Activated naive CD8-positive, alpha-beta T cell treated with anti-CD3 and anti-CD28 coated beads, Interleukin-2, amount 50 U/mL, for 24 hours (primary cell): ENCODE measurements around the gene MOCOS.

ENCODE experiments used
- ATAC-seq: fragments of 150-1000 bp; cut with Tn5 transposase; one replicate; pipeline ENCODE4 v1.10.0; 2021
- DNase-seq: peaks from one replicate; pipeline ENCODE4 v3.0.0; 2021
- H3K27ac Mint-ChIP-seq: one replicate; pipeline ENCODE4 v1.8.0; 2021; ENCODE audit warnings: mild to moderate bottlenecking, mixed read lengths
- H3K27me3 Mint-ChIP-seq: one replicate; pipeline ENCODE4 v1.8.0; 2021; ENCODE audit warnings: mixed read lengths
- H3K36me3 Mint-ChIP-seq: one replicate; pipeline ENCODE4 v1.8.0; 2021; ENCODE audit warnings: low read depth, mixed read lengths
- H3K4me1 Mint-ChIP-seq: one replicate; pipeline ENCODE4 v1.8.0; 2021; ENCODE audit warnings: mixed read lengths
- H3K4me3 Mint-ChIP-seq: one replicate; pipeline ENCODE4 v1.8.0; 2021; ENCODE audit warnings: mild to moderate bottlenecking, moderate library complexity, mixed read lengths
- H3K9me3 Mint-ChIP-seq: one replicate; pipeline ENCODE4 v1.8.0; 2021; ENCODE audit warnings: mixed read lengths

Gene MOCOS

GRCh38 chr18:36255072-36255698 lies 67.9 kb downstream of the MOCOS start:
- Mint-ChIP-seq H3K9me3 (no peaks in the 10 kb centered on the region), H3K27me3 (peaks cover 15% of the 10 kb centered on the region), H3K27ac (no peak overlapping the region), H3K4me1 (no peaks in the 10 kb centered on the region), H3K36me3 (no peaks in the 10 kb centered on the region), H3K4me3 (no peak overlapping the region)
- no peak for DNase-seq
- no peak for ATAC-seq

GRCh38 chr18:36256094-36256493 lies 68.8 kb downstream of the MOCOS start:
- no peak overlapping the region for H3K27ac Mint-ChIP-seq
- H3K4me3 Mint-ChIP-seq: no peak overlapping the region
- H3K27me3 Mint-ChIP-seq: peaks cover 15% of the 10 kb centered on the region
- DNase-seq: no peak
- no peaks in the 10 kb centered on the region for H3K36me3 Mint-ChIP-seq
- ATAC-seq: no peak
- H3K9me3 Mint-ChIP-seq: no peaks in the 10 kb centered on the region
- no peaks in the 10 kb centered on the region for H3K4me1 Mint-ChIP-seq

- Mint-ChIP-seq H3K36me3 (no peaks in the 10 kb centered on the region), H3K9me3 (no peaks in the 10 kb centered on the region), H3K27ac (no peak overlapping the region), H3K4me3 (no peak overlapping the region), H3K27me3 (peaks cover 6% of the 10 kb centered on the region), H3K4me1 (no peaks in the 10 kb centered on the region)
- no peak for DNase-seq
- no peak for ATAC-seq
These were observed 75.7 kb downstream of the MOCOS start for GRCh38 chr18:36262971-36263370.

- DNase-seq (no peak), ATAC-seq (no peak)
These were observed 77.0 kb downstream of the MOCOS start for GRCh38 chr18:36264283-36264682.

GRCh38 chr18:36265015-36265414 lies 77.7 kb downstream of the MOCOS start:
- no peaks in the 10 kb centered on the region for H3K9me3 Mint-ChIP-seq
- H3K4me1 Mint-ChIP-seq: no peaks in the 10 kb centered on the region
- no peaks in the 10 kb centered on the region for H3K36me3 Mint-ChIP-seq
- no peak overlapping the region for H3K27ac Mint-ChIP-seq
- no peak for DNase-seq
- no peak for ATAC-seq
- peaks cover 4% of the 10 kb centered on the region for H3K27me3 Mint-ChIP-seq
- no peak overlapping the region for H3K4me3 Mint-ChIP-seq

More at GRCh38 chr18:36264283-36264682, 77.0 kb downstream of the MOCOS start:
- no peaks in the 10 kb centered on the region for H3K36me3 Mint-ChIP-seq
- no peak overlapping the region for H3K4me3 Mint-ChIP-seq
- H3K27ac Mint-ChIP-seq: no peak overlapping the region
- peaks cover 6% of the 10 kb centered on the region for H3K27me3 Mint-ChIP-seq
- H3K4me1 Mint-ChIP-seq: no peaks in the 10 kb centered on the region
- H3K9me3 Mint-ChIP-seq: no peaks in the 10 kb centered on the region

GRCh38 chr18:36269157-36269556 lies 81.9 kb downstream of the MOCOS start:
- Mint-ChIP-seq H3K36me3 (no peaks in the 10 kb centered on the region), H3K4me1 (no peaks in the 10 kb centered on the region), H3K9me3 (no peaks in the 10 kb centered on the region), H3K27me3 (peaks cover 7% of the 10 kb centered on the region), H3K4me3 (no peak overlapping the region), H3K27ac (no peak overlapping the region)
- ATAC-seq: no peak
- DNase-seq: no peak

- no peak overlapping the region for H3K27ac Mint-ChIP-seq
- H3K27me3 Mint-ChIP-seq: peaks cover 14% of the 10 kb centered on the region
- H3K9me3 Mint-ChIP-seq: no peaks in the 10 kb centered on the region
- ATAC-seq: no peak
- no peak overlapping the region for H3K4me3 Mint-ChIP-seq
- H3K36me3 Mint-ChIP-seq: no peaks in the 10 kb centered on the region
- DNase-seq: no peak
- H3K4me1 Mint-ChIP-seq: no peaks in the 10 kb centered on the region
These were observed 83.9 kb downstream of the MOCOS start for GRCh38 chr18:36271153-36271552.

GRCh38 chr18:36273347-36273746 lies 86.0 kb downstream of the MOCOS start:
- H3K27ac Mint-ChIP-seq: no peak overlapping the region
- H3K36me3 Mint-ChIP-seq: no peaks in the 10 kb centered on the region
- ATAC-seq (no peak), DNase-seq (no peak)
- H3K27me3 Mint-ChIP-seq: peaks cover 19% of the 10 kb centered on the region
- no peak overlapping the region for H3K4me3 Mint-ChIP-seq
- H3K4me1 Mint-ChIP-seq: no peaks in the 10 kb centered on the region
- H3K9me3 Mint-ChIP-seq: no peaks in the 10 kb centered on the region

- ATAC-seq (no peak), DNase-seq (no peak)
- Mint-ChIP-seq H3K27me3 (peaks cover 22% of the 10 kb centered on the region), H3K4me3 (no peak overlapping the region), H3K27ac (no peak overlapping the region), H3K4me1 (no peaks in the 10 kb centered on the region), H3K9me3 (no peaks in the 10 kb centered on the region), H3K36me3 (no peaks in the 10 kb centered on the region)
These were observed 86.9 kb downstream of the MOCOS start for GRCh38 chr18:36274083-36274715.

GRCh38 chr18:36275561-36275960 lies 88.3 kb downstream of the MOCOS start:
- no peaks in the 10 kb centered on the region for H3K4me1 Mint-ChIP-seq
- no peak overlapping the region for H3K27ac Mint-ChIP-seq
- H3K4me3 Mint-ChIP-seq: no peak overlapping the region
- no peak for DNase-seq
- peaks cover 17% of the 10 kb centered on the region for H3K27me3 Mint-ChIP-seq
- ATAC-seq: no peak
- no peaks in the 10 kb centered on the region for H3K36me3 Mint-ChIP-seq
- H3K9me3 Mint-ChIP-seq: no peaks in the 10 kb centered on the region

- Mint-ChIP-seq H3K27me3 (peaks cover 17% of the 10 kb centered on the region), H3K4me1 (no peaks in the 10 kb centered on the region), H3K4me3 (no peak overlapping the region), H3K9me3 (no peaks in the 10 kb centered on the region), H3K27ac (no peak overlapping the region), H3K36me3 (no peaks in the 10 kb centered on the region)
- ATAC-seq: no peak
- no peak for DNase-seq
These were observed 91.7 kb downstream of the MOCOS start for GRCh38 chr18:36279001-36279400.

GRCh38 chr18:36281936-36282335 lies 94.6 kb downstream of the MOCOS start:
- ATAC-seq: no peak
- Mint-ChIP-seq H3K27ac (no peak overlapping the region), H3K9me3 (no peaks in the 10 kb centered on the region), H3K4me1 (no peaks in the 10 kb centered on the region), H3K36me3 (no peaks in the 10 kb centered on the region), H3K4me3 (no peak overlapping the region), H3K27me3 (peaks cover 16% of the 10 kb centered on the region)
- DNase-seq: no peak

GRCh38 chr18:36283448-36283847 lies 96.2 kb downstream of the MOCOS start:
- DNase-seq (no peak), ATAC-seq (no peak)
- H3K27me3 Mint-ChIP-seq: peaks cover 13% of the 10 kb centered on the region
- no peak overlapping the region for H3K4me3 Mint-ChIP-seq
- no peaks in the 10 kb centered on the region for H3K4me1 Mint-ChIP-seq
- no peak overlapping the region for H3K27ac Mint-ChIP-seq
- H3K9me3 Mint-ChIP-seq: no peaks in the 10 kb centered on the region
- no peaks in the 10 kb centered on the region for H3K36me3 Mint-ChIP-seq

GRCh38 chr18:36284268-36284667 lies 97.0 kb downstream of the MOCOS start:
- Mint-ChIP-seq H3K9me3 (no peaks in the 10 kb centered on the region), H3K4me1 (no peaks in the 10 kb centered on the region), H3K27me3 (peaks cover 15% of the 10 kb centered on the region), H3K4me3 (no peak overlapping the region), H3K36me3 (no peaks in the 10 kb centered on the region), H3K27ac (no peak overlapping the region)
- ATAC-seq (no peak), DNase-seq (no peak)

- no peaks in the 10 kb centered on the region for H3K36me3 Mint-ChIP-seq
- no peaks in the 10 kb centered on the region for H3K9me3 Mint-ChIP-seq
- DNase-seq (peak; percentile 20), ATAC-seq (no peak)
- peaks cover 15% of the 10 kb centered on the region for H3K27me3 Mint-ChIP-seq
- no peaks in the 10 kb centered on the region for H3K4me1 Mint-ChIP-seq
- H3K4me3 Mint-ChIP-seq: no peak overlapping the region
- no peak overlapping the region for H3K27ac Mint-ChIP-seq
These were observed 97.5 kb downstream of the MOCOS start for GRCh38 chr18:36284671-36285295.
